HG02588 (cell line): ENCODE data around the gene ALDH18A1.
"Not testable (repeated sequence)": the region's sequence is repeated elsewhere in the genome, so short reads cannot be mapped to it uniquely, and the experiment has no call there.

Experiments
- ATAC-seq: cut with Tn5 transposase; IDR thresholded peaks from one replicate; pipeline ENCODE4 v1.9.1; 2021; ENCODE audit warnings: mild to moderate bottlenecking, moderate library complexity; ENCODE audit not compliant: unreplicated experiment

The ALDH18A1 gene

GRCh38 chr10:95651346-95652060 lies 5.0 kb downstream of the ALDH18A1 start:
- no peak for ATAC-seq

- no peak for ATAC-seq
Measured at GRCh38 chr10:95650232-95650631, 6.3 kb downstream of the ALDH18A1 start.

GRCh38 chr10:95648138-95648537 lies 8.4 kb downstream of the ALDH18A1 start:
- ATAC-seq, result no peak

DNA sequence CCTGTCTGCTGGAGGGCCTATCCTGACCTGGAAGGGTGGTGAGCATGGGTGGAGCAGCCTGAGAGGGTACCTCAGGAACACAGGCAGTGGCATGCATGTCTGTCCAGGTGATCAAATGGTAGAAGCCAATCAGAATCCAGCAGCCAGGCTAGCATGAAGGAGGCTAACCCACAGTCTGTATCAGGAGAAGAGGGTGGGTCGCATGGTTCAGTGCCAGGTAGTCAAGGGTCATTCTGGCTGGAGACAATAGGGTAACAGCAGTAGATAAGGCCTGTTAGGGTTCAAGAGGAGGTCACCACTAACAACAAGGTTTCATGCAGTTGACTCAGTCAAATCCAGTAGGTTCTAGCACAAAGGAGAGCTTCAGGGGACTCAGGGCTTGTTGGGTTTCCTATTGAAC lies 10.4 kb downstream of the ALDH18A1 start:
- no peak for ATAC-seq

GRCh38 chr10:95644901-95645300 lies 11.6 kb downstream of the ALDH18A1 start:
- ATAC-seq, result no peak

DNA sequence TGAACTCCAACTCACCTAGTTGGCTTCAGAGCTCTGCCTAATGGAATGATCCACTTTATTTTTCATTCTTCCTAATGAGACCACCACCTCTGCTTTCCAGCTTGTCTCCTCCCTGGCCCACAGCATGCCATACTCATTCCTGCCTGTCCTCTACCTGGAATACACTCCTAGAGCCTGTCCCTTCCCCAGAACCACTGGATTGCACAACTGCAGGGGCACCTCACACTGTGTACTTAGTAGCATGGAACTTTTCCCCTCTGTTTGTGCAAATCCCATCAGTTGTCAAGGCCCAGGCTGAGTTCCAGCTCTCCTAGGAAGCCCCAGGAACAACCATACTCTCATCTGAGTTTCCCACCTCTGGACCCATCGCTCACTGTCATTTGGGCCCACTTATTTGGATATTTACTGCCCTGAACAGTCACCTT lies 15.6 kb downstream of the ALDH18A1 start:
- ATAC-seq, result no peak

GRCh38 chr10:95637911-95638310 lies 18.6 kb downstream of the ALDH18A1 start:
- ATAC-seq, result no peak

DNA sequence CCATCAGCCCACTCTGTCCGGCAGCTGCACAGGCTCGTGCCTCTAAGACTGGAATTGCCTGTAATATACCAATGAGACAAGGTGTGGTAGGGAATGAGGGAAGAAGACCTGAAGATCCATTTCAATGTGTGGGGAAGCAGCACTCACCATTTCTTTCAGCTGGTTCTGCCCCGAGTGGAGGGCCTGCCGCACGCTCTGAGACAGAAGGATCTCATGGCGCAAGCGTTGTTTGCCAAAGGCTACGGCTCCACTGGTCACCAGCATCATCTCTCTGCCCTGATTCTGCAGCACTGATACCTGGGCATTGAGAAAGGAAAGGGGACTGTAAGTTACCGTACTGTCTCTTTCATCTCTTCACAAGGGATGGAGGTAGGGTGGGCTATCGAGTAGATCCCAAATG lies 19.4 kb downstream of the ALDH18A1 start:
- no peak for ATAC-seq

DNA sequence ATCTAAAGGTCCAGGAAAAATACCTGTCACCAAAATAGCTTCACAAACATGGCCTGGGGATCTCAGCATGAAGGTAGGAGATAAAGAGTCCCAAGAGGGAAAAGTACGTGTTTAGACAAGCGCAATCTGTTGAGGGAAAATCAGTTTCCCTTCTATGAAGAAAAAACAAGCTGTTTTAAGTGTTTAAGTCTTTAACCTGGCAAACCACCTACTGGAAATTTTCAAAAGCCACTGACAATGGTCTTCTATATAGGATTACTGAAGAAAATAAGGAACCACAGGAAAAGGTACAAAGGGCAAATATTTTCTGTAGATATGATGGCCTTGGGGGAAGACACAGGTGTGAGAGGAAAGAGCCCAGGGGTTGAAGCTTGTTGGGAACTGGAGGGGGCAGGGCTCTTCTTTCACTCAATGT lies 21.2 kb downstream of the ALDH18A1 start:
- no peak for ATAC-seq

GRCh38 chr10:95628786-95629185 lies 27.7 kb downstream of the ALDH18A1 start:
- no peak for ATAC-seq

DNA sequence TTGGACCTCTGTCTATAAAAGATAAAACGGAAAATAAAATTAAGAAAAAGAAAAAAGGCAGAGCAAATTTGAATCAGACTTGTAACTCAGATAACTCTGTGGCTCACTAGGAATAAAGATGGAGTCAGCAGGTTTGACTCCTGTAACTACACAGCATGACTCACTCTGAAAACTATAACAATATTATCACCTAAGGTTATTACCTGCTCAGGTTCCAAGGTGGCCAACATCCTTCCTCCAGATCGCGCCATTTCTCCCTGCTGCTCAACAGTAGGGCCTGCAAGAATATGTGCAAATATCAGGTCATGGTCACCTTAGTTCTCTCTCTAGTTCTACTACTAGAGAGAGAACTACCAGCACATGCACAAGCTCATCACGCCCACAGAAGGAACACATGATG lies 30.0 kb downstream of the ALDH18A1 start:
- no peak for ATAC-seq

DNA sequence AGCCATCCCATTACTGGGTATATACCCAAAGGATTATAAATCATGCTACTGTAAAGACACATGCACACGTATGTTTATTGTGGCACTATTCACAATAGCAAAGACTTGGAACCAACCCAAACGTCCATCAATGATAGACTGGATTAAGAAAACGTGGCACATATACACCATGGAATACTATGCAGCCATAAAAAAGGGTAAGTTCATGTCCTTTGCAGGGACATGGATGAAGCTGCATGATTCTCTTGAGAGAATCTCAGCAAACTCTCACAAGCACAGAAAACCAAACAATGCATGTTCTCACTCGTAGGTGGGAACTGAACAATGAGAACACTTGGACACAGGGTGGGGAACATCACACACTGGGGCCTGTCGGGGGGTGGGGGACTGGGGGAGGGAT lies 36.1 kb downstream of the ALDH18A1 start:
- not testable (repeated sequence) for ATAC-seq

- no peak for ATAC-seq
Measured at GRCh38 chr10:95618101-95618500, 38.4 kb downstream of the ALDH18A1 start.

DNA sequence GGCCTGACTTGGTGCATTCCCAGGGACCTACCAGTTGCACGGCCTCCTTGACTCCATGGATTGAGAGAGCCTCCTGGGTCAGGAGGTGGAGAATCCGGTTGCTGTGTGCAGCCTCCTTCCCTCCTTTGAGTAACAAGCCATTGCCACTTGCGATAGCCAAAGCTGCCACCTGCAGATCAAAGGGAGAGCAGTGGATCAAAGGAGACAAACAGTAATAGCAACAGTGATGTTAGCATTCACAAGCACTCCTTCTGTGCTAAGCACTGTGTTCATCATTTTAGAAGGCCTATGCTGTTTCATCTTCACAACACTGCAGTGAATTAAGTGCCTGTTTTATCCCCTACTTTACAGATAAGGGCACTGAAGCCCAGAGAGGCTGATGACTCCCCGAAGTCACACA lies 40.1 kb downstream of the ALDH18A1 start:
- no peak for ATAC-seq

DNA sequence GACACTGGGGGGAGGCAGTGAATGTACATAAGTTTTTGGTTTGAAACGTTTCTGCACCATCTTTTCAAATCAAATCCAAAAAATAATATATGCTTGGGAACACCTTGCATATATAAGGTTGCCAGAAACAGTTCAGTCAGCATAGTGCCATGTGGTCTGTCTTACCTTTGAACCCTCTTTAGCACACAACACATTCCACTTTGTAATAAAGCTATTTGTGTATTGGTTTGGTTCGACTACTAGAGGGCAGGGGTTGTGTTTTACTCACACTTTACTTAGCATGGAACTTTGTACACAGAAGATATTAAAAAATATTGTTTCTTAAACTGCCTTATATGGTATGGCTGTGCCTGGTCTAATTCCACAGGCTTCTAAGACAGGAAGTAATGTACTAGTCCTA lies 43.2 kb downstream of the ALDH18A1 start:
- ATAC-seq, result no peak

DNA sequence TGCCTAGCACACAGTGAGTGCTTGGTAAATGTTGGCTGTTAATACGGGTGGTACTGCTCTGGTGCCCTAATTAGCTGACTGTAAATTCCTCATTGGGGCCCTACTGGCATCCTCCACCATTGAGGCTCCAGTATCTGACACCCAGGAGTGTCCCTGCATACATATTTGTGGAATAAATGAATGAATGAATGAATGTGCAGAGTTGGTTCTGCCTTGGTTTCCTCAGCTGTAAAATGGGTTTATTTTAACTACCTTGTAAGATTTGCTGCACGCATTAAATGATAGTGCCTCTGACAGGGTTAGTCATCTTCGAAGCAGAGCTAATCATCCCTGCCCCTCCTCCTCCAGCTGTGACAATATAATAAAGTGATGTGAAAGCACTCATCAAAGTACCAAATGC lies 45.8 kb downstream of the ALDH18A1 start:
- no peak for ATAC-seq

GRCh38 chr10:95606922-95607321 lies 49.6 kb downstream of the ALDH18A1 start:
- no peak for ATAC-seq

DNA sequence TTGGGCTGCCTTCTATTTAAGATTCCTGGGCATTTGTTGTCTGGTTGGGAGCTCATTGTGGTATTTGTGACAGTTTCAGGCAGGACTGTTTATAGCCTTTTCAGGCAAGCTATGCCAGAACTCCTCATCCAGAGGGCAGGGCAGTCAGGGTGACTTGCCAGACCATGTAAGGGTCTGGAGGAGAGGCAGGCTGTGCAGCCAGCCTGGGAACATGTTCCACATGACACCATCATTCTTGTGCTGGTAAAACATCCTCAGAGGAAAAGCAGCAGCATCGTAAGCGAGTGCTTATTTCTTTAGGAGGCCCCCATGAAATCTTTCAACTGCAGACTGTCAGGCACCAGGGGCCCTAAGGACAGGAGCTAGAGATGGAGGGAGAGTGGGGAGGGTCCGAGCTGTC lies 51.3 kb downstream of the ALDH18A1 start:
- ATAC-seq, result no peak

- ATAC-seq, result no peak
Measured at GRCh38 chr10:95604630-95605029, 51.9 kb downstream of the ALDH18A1 start.

- ATAC-seq, result no peak
Measured at GRCh38 chr10:95602382-95602781, 54.1 kb downstream of the ALDH18A1 start.

GRCh38 chr10:95601116-95601719 lies 55.3 kb downstream of the ALDH18A1 start:
- ATAC-seq, result no peak

GRCh38 chr10:95600158-95600557 lies 56.4 kb downstream of the ALDH18A1 start:
- no peak for ATAC-seq

- no peak for ATAC-seq
Measured at GRCh38 chr10:95597788-95598187, 58.7 kb downstream of the ALDH18A1 start.
